Stimulated activated CD8-positive, alpha-beta memory T cell treated with anti-CD3 and anti-CD28 coated beads, Interleukin-7, amount 100 ng/mL, for 1 hour (primary cell): ENCODE data around the gene OBSL1.

Experiments used
- DNase-seq, 2 donors: peaks; one replicate each; pipeline ENCODE4 v3.0.0-alpha.2; 2020; ENCODE audit warnings: low read depth in 2 of 2

The OBSL1 gene

GRCh38 chr2:219530048-219530963, 41.0 kb downstream of the OBSL1 start:
- peak; percentile 65 to 79 for DNase-seq

GRCh38 chr2:219527472-219527871, 43.9 kb downstream of the OBSL1 start:
- no peak for DNase-seq

- no peak for DNase-seq
These were observed 44.3 kb downstream of the OBSL1 start for GRCh38 chr2:219527076-219527394.

DNA sequence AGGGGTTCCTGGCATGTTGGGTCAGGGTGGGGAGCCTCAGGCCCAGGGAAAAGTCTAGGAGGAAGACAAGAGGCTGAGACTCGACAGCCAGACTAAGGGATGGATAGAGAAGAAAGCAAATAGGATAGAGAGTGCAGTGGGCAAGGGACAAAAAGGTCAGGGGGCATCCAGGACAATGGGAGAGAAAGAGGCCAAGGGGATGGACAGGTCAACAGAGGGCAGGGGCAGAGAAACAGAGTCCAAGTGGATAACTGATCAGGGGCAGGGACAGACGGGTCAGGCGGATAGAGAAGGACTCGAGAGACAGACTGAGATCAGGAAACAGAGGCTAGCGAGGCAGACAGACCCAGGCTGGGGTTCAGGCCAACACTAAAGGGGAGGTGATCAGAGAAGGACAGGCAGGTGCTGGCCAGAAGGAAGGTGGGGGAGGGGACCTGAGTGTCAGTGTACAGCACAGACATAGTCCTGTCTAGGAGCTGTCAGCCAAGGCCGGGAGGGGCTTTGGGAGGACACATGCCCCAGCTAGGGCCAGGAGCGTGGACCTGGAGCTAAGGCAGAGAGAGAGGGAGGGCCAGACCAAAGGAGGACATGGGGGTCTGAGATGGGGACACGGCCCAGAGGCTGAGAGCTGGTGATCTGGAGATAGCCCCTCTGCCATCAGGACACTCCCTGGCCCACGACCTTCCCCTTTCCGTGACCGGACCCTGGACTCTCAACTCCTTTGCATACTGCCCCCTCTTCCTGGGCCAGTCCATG, 44.8 kb downstream of the OBSL1 start:
- DNase-seq: no peak

DNA sequence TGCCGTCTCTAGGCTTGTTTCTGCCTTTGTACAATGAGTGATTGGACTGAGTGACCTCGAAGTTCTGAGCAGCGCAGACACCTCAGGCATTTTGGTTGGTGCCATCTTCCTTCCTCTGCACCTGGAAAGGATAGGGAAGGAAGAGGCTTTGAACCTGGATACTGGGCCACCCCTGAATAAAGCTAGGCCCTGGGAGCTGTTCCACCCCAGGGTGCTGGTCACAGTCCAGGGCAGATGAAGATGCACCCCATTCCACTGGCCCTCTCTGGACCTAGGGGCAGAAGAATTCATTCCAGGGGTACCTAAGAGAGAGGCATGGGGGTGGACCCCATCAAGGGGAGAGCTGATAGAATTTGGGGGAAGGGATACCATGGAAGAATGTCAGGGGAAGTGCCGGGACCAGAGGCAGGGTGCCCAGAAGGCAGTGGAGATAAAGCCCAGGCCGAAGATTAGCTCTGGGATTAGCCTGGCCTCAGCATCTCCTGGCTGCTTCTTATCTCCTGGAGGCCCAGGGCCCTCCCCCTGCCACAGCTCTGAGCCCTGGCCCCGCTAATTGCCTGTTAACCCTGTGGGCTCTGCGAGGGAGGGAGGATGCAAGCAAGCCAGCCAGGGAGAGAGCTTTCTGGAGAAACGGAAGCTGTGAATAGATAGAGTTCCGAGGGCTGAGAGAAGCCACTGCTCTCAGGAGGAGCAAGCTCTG, 45.7 kb downstream of the OBSL1 start:
- no peak for DNase-seq

GRCh38 chr2:219524817-219525216, 46.5 kb downstream of the OBSL1 start:
- DNase-seq: no peak

DNA sequence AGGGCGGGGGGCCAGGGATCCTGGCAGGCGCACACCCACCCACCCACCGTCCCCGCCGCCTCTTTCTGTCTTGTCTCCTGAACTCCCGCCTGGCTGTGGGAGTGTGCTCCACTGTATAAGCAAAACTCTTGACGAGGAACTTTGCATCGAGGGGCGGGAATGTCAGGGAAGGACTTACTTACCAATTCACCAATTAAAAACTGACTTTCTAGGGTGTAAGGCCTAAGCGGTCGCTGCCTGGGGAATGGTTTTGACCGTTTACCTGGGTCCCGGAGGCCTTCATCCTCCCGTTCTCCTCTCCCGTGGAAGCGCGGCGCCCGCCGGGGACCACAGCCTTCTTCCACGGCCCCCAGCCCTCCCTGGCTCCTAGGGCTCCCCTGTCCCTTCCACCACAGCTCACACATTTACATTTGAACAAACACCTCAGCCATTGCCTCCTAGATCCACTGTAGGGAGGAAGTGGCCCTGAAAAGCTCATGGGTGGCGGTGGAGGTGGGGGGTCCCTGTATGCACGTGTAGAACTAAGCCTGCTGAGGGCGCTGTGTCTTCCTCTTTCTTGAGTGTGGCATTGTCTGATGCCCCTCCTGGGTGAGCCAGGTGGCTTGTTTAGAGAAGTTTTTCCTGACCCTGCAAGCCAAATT, 48.2 kb downstream of the OBSL1 start:
- DNase-seq: no peak

GRCh38 chr2:219522111-219523030, 49.0 kb downstream of the OBSL1 start:
- no peak for DNase-seq

- DNase-seq: no peak
These were observed 50.1 kb downstream of the OBSL1 start for GRCh38 chr2:219521066-219521880.

DNA sequence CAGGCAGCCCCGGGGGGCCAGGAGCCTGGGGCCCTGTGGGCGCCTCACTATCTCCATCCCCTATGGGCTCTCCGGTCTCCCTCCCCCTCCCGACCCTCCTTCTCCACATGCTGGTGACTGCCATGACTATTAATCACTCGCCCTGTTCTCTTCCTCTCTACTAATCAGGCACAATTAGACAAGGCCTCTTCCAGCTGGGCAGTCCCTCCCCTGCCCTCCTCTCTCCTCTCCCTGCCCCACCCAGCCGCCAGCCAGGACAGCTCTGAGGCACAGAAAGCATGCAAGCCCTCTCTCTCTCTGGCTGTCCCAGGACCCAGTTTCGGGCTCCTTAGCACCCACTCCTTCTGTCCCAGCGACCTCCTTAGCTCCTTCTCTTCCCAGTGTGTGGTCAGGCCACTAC, 51.3 kb downstream of the OBSL1 start:
- DNase-seq: no peak

DNA sequence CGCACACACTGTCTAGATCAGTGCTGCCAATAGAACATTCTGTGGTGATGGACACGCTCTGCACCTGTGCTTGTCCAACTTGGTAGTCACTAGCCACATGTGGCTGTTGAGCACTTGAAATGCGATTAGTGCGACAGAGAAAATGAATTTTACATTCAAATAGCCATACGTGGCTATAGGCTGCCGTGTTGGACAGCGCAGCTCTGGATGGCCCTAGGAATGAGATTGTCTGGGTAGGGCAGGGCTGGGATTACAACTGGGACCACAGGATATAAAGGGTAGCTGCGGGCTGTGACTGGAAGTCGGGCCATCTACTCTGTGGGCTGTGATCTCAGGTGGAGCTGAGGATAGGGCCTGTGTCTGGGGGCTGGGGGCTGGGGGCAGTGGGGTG, 51.8 kb downstream of the OBSL1 start:
- no peak for DNase-seq

GRCh38 chr2:219517954-219518778, 53.2 kb downstream of the OBSL1 start:
- DNase-seq: no peak

DNA sequence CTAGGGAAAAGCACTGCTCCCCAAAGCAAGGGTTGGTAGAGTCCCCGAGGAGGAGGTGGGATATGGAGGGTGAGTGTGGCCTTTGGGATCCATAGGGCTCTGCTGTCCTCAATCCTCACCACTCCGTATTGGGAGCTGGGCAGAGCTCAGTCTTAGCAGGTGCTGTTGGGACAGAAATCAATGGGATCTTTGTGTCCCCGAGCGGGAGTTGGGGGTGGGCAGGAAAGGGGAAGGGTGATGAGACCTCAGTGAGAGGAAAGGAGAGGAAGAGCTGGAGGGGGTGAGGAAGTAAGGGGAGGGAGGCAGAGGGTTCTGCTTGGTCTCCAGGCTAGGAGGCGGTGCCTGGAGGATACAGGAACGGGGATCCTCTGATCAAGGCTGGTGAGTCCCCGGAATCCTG, 54.5 kb downstream of the OBSL1 start:
- DNase-seq: no peak

DNA sequence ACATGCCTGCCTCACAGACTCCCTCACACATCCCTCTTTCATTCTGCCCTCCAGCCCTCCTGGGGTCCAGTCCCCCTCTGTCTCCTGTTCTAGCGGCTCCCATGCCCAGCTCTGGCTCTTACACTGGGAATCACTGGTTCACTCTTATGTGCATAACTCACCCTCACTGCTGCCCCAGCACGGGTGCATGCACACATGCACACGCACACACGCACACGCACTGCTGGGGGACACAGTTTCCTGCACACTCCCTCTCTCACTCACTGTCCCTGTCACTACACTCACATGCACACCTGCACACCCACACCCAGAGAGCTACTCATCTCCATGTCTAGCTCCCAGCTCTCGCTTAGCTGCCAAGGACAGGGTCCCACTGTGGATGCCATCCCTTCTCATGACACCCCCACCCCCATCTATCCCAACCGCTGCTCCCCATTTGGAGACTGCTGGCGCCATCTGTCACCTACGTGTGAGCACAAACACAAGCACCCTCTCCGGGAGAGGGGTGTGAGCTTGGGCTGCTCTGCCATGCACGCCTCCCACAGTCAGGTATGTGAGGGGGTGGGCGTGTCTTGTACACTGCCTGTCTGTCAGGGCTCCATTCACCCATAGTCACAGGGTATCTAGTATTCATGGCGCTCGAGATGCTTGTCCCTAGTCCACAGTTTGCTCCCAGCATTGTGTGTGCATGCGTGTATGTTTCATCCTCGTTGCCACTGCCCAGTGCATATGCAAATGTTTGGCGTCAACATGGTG, 55.3 kb downstream of the OBSL1 start:
- DNase-seq: no peak

DNA sequence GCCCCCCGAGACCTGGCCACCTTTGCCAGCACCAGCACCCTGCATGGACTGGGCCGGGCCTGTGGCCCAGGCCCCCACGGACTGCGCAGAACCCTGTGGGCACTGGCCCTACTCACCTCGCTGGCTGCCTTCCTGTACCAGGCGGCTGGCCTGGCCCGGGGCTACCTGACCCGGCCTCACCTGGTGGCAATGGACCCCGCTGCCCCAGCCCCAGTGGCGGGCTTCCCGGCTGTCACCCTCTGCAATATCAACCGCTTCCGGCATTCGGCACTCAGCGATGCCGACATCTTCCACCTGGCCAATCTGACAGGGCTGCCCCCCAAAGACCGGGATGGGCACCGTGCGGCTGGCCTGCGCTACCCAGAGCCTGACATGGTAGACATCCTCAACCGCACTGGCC, 56.5 kb downstream of the OBSL1 start:
- DNase-seq: no peak

GRCh38 chr2:219514196-219514761, 57.1 kb downstream of the OBSL1 start, which contains the start of gene ASIC4:
TSS of gene ASIC4 (plus strand) at chr2:219514482. CDS start at chr2:219514725, 243 bp downstream.
- no peak for DNase-seq

- no peak for DNase-seq
These were observed 57.6 kb downstream of the OBSL1 start for GRCh38 chr2:219513787-219514186.
